HepG2 (cell line): Measurements from ENCODE around the gene BSND. TPM values are rescaled to one million over a fixed set of nuclear protein-coding genes. Genes with fewer than 3 reads are reported as not detected.

Source experiments
- BRD4 ChIP-seq: sonication (generic); formaldehyde crosslinking; IDR thresholded peaks from 2 replicates; pipeline ENCODE4 v1.4.0; 2020; ENCODE audit warnings: missing genetic modification reagents
- CENPT ChIP-seq: sonication (generic); formaldehyde crosslinking; IDR thresholded peaks from 2 replicates; pipeline ENCODE4 v1.8.0; 2022; ENCODE audit warnings: low read depth, mild to moderate bottlenecking, moderate library complexity, missing genetic modification reagents
- HDAC2 ChIP-seq: sonication (generic); formaldehyde crosslinking; IDR thresholded peaks from 2 replicates; pipeline ENCODE4 v1.4.0; 2020; ENCODE audit warnings: missing genetic modification reagents
- HNF4G ChIP-seq, 2 experiments: sonication (generic) in 1 of 2; formaldehyde crosslinking in 1 of 2; IDR thresholded peaks; 2 replicates each; pipeline versions ENCODE4 v1.4.0 to v1.6.1; 2011 to 2020; ENCODE audit warnings: borderline replicate concordance in 2 of 2, low read depth in 2 of 2, mild to moderate bottlenecking in 2 of 2, low read length in 1 of 2, missing genetic modification reagents in 1 of 2, moderate library complexity in 1 of 2
- HNRNPLL ChIP-seq: fragments of 200-400 bp; formaldehyde crosslinking; IDR thresholded peaks from 2 replicates; pipeline ENCODE4 v1.6.1; 2017; ENCODE audit warnings: mild to moderate bottlenecking, low read depth, low read length; ENCODE audit not compliant: poor library complexity, severe bottlenecking
- MED1 ChIP-seq: sonication (generic); formaldehyde crosslinking; IDR thresholded peaks from 2 replicates; pipeline ENCODE4 v1.4.0; 2020; ENCODE audit warnings: missing genetic modification reagents
- MLLT10 ChIP-seq: sonication (generic); formaldehyde crosslinking; IDR thresholded peaks from 2 replicates; pipeline ENCODE4 v1.4.0; 2020; ENCODE audit warnings: missing genetic modification reagents
- NFE2L1 ChIP-seq: sonication (generic); formaldehyde crosslinking; IDR thresholded peaks from 2 replicates; pipeline ENCODE4 v1.4.0; 2020; ENCODE audit warnings: missing genetic modification reagents, mild to moderate bottlenecking, borderline replicate concordance
- NFIB ChIP-seq: sonication (generic); formaldehyde crosslinking; IDR thresholded peaks from 2 replicates; pipeline ENCODE4 v1.9.0; 2021; ENCODE audit warnings: missing genetic modification reagents, mild to moderate bottlenecking, borderline replicate concordance
- NR1H2 ChIP-seq: sonication (generic); formaldehyde crosslinking; IDR thresholded peaks from 2 replicates; pipeline ENCODE4 v1.8.1; 2022; ENCODE audit warnings: low read depth, missing genetic modification reagents, borderline replicate concordance
- NR2F1 ChIP-seq, 2 experiments: fragments of 450-650 bp in 1 of 2; formaldehyde crosslinking in 1 of 2; IDR thresholded peaks; 2 replicates each; pipeline versions ENCODE4 v1.5.0 to v1.6.1; 2016 to 2020; ENCODE audit warnings: mild to moderate bottlenecking in 1 of 2, missing compliant biosample characterization in 1 of 2, missing genetic modification reagents in 1 of 2, moderate library complexity in 1 of 2
- PRDM4 ChIP-seq: sonication (generic); formaldehyde crosslinking; IDR thresholded peaks from 2 replicates; pipeline ENCODE4 v1.9.0; 2021; ENCODE audit warnings: missing genetic modification reagents, borderline replicate concordance
- RARG ChIP-seq: sonication (generic); formaldehyde crosslinking; IDR thresholded peaks from 2 replicates; pipeline ENCODE4 v1.4.0; 2020; ENCODE audit warnings: low read depth, mild to moderate bottlenecking, missing genetic modification reagents
- TBX3 ChIP-seq: fragments of 450-650 bp; IDR thresholded peaks from 2 replicates; pipeline ENCODE4 v1.6.1; 2017; ENCODE audit warnings: antibody characterized with exemption, mild to moderate bottlenecking, inconsistent platforms, borderline replicate concordance
- ZBTB4 ChIP-seq: sonication (generic); formaldehyde crosslinking; IDR thresholded peaks from 2 replicates; pipeline ENCODE4 v1.4.0; 2020; ENCODE audit warnings: missing genetic modification reagents, mild to moderate bottlenecking, borderline replicate concordance
- ZKSCAN8 ChIP-seq: IDR thresholded peaks from 2 replicates; pipeline ENCODE4 v1.6.1; 2016; ENCODE audit warnings: borderline replicate concordance, missing genetic modification reagents, missing compliant biosample characterization
- ZNF12 ChIP-seq: sonication (generic); formaldehyde crosslinking; IDR thresholded peaks from 2 replicates; pipeline ENCODE4 v1.5.0; 2020; ENCODE audit warnings: missing genetic modification reagents
- ZNF256 ChIP-seq: sonication (generic); formaldehyde crosslinking; conservative IDR thresholded peaks from 2 replicates; pipeline ENCODE4 v1.4.0; 2020; ENCODE audit warnings: missing genetic modification reagents
- ZNF260 ChIP-seq: sonication (generic); formaldehyde crosslinking; IDR thresholded peaks from 2 replicates; pipeline ENCODE4 v1.4.0; 2020; ENCODE audit warnings: missing genetic modification reagents, low read depth, mild to moderate bottlenecking, borderline replicate concordance
- polyA plus RNA-seq, 8 experiments: library from polyadenylated mRNA; depleted of rRNA in 3 of 8; stranded (reverse) in 7 of 8; unstranded in 1 of 8; fragments of >200 nt; fragmentation: Illumina TruSeq in 4 of 8; extraction: Trizol in 4 of 8; gene quantifications; 2 replicates each; pipeline versions ENCODE4 v1.2.1 to v1.2.3, GENCODE V29; 2011 to 2016; ENCODE audit warnings: low read depth in 4 of 8, missing spikeins in 1 of 8, mixed read lengths in 1 of 8; ENCODE audit not compliant: insufficient read depth in 1 of 8
- total RNA-seq, 5 experiments: library from RNA; depleted of rRNA; stranded (reverse); fragments of >200 nt; fragmentation: Illumina TruSeq; extraction: Trizol; gene quantifications; 2 replicates each; pipeline ENCODE4 v1.2.3, GENCODE V29; 2016; ENCODE audit warnings: low read depth in 1 of 5
- TF ChIP-seq, protein P1 (sequence below): sonication (generic); formaldehyde crosslinking; IDR thresholded peaks from 2 replicates; pipeline ENCODE4 v1.9.0; 2021; ENCODE audit warnings: missing genetic modification reagents, borderline replicate concordance
- TF ChIP-seq, protein P2 (sequence below): sonication (generic); formaldehyde crosslinking; IDR thresholded peaks from 2 replicates; pipeline ENCODE4 v1.8.0; 2022; ENCODE audit warnings: mild to moderate bottlenecking, missing genetic modification reagents, moderate library complexity

The BSND gene
- total and polyA plus RNA-seq, 2 of the 13 experiments (the other 11 are each of a cell fraction or from before 2014, with no cell fraction given): not detected

DNA sequence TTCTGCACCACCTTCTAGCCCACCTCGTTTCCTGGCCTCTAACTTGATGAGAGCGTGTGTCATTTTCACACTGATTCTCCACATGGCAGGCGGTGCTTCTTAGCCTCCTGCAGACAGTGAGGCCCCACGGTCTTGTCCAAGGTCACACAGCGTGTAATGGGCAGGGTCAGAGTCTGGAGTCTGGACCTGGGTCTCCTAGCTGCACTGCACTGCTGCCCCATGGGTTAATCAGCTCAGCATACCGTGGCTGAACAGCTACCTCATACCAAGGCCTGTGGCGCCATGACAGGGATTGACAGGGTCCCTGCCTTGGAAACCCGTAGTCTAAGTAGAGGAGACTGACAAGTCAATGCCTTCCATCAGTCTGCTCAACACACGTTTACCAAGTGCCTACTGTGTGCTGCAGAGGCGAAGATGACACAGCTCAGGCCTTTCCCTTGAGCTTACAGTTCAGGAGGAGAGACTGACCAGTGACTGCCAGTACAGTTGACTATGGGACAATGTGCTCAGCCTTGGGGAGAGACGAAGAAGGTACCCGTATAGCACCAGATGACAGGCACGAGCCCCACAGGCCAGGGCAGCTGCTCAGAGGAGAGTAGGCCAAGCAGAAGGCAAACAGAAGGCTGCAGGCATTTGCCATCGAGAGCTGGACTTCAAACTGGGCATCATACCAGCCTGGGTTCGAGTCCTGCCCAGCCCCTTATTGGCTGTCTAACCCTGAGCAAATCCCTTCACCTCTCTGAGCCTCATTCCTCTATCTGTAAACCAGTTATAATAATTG lies 46.1 kb downstream of the BSND start (continued):
- TF ChIP-seq NR2F1 (CRISPR knock-in tag; IDR thresholded peaks at IDR 0.05) (peak; percentile 14 to 63; a peak in 1 of 4 replicates), RARG (CRISPR knock-in tag) (no peak), HNRNPLL (no peak), CENPT (no peak), MLLT10 (CRISPR knock-in tag) (no peak), PRDM4 (no peak), MED1 (CRISPR knock-in tag) (peak; percentile 36; the same call in 1 of the 2 replicates), NFE2L1 (CRISPR knock-in tag) (no peak), HDAC2 (CRISPR knock-in tag) (peak; percentile 39; the same call in 1 of the 2 replicates), ZNF12 (CRISPR knock-in tag) (no peak), NFIB (CRISPR knock-in tag) (no peak), HNF4G (IDR thresholded peaks at IDR 0.05; ENCODE audit: borderline replicate concordance, low read depth, low read length) (0 out of 2 replicates have a peak, but pooled peaks have one; percentile 50), HNF4G (CRISPR knock-in tag; IDR thresholded peaks at IDR 0.05; ENCODE audit: borderline replicate concordance, low read depth) (peak; percentile 51; the same call in 1 of the 2 replicates), ZNF256 (CRISPR knock-in tag) (no peak), TBX3 (no peak), ZNF260 (CRISPR knock-in tag) (no peak), ZBTB4 (CRISPR knock-in tag) (peak; percentile 84; the same call in 1 of the 2 replicates), BRD4 (CRISPR knock-in tag) (no peak), ZKSCAN8 (CRISPR knock-in tag) (no peak), NR1H2 (CRISPR knock-in tag) (no peak)
- TF ChIP-seq, protein P1, sequence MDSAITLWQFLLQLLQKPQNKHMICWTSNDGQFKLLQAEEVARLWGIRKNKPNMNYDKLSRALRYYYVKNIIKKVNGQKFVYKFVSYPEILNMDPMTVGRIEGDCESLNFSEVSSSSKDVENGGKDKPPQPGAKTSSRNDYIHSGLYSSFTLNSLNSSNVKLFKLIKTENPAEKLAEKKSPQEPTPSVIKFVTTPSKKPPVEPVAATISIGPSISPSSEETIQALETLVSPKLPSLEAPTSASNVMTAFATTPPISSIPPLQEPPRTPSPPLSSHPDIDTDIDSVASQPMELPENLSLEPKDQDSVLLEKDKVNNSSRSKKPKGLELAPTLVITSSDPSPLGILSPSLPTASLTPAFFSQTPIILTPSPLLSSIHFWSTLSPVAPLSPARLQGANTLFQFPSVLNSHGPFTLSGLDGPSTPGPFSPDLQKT (CRISPR knock-in tag): no peak
- TF ChIP-seq, protein P2, sequence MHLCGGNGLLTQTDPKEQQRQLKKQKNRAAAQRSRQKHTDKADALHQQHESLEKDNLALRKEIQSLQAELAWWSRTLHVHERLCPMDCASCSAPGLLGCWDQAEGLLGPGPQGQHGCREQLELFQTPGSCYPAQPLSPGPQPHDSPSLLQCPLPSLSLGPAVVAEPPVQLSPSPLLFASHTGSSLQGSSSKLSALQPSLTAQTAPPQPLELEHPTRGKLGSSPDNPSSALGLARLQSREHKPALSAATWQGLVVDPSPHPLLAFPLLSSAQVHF (CRISPR knock-in tag): no peak
